GM12864 (cell line): ENCODE results near the gene TAGLN2.

Experiments
- DNase-seq: peaks from one replicate; pipeline ENCODE4 v3.0.0-alpha.2; 2011; ENCODE audit warnings: low read depth
- H3K4me3 ChIP-seq: 2 replicates; pipeline ENCODE4 v1.5.1; 2011; ENCODE audit warnings: mild to moderate bottlenecking, low read depth, low read length, control low read depth
- CTCF ChIP-seq: IDR thresholded peaks from 2 replicates; pipeline ENCODE4 v1.5.1; 2011; ENCODE audit warnings: low read depth, mild to moderate bottlenecking, moderate library complexity, low read length, control low read depth, inconsistent platforms; ENCODE audit errors: missing control alignments

The TAGLN2 gene

DNA sequence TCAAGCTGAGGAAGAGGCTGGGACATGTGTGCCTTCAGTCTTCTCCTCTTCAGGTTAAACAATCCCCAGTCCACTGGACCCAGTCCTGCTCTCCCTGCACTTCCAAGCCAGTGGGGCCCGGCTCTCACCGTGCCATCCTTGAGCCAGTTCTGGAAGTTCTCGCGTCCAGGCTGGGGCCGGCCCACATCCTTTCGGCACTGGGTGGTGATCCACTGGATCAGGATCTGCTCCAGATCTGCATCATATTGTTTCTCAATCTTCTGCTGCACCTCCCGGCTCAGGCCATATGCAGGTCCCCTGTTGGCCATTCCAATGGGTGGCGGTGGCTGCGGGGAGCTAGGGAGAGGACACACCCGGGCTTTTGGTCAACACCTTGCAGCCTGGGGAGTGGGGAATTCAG is 5.1 kb downstream of the TAGLN2 start:
- DNase-seq: no peak
- no peak overlapping the region for H3K4me3 ChIP-seq
- no peak for TF ChIP-seq CTCF

GRCh38 chr1:159919236-159919865 is 6.0 kb downstream of the TAGLN2 start:
- no peak for TF ChIP-seq CTCF
- DNase-seq: no peak
- H3K4me3 ChIP-seq: no peak overlapping the region

GRCh38 chr1:159918352-159919200 is 6.7 kb downstream of the TAGLN2 start:
- DNase-seq: no peak
- no peak overlapping the region for H3K4me3 ChIP-seq
- TF ChIP-seq CTCF: no peak

DNA sequence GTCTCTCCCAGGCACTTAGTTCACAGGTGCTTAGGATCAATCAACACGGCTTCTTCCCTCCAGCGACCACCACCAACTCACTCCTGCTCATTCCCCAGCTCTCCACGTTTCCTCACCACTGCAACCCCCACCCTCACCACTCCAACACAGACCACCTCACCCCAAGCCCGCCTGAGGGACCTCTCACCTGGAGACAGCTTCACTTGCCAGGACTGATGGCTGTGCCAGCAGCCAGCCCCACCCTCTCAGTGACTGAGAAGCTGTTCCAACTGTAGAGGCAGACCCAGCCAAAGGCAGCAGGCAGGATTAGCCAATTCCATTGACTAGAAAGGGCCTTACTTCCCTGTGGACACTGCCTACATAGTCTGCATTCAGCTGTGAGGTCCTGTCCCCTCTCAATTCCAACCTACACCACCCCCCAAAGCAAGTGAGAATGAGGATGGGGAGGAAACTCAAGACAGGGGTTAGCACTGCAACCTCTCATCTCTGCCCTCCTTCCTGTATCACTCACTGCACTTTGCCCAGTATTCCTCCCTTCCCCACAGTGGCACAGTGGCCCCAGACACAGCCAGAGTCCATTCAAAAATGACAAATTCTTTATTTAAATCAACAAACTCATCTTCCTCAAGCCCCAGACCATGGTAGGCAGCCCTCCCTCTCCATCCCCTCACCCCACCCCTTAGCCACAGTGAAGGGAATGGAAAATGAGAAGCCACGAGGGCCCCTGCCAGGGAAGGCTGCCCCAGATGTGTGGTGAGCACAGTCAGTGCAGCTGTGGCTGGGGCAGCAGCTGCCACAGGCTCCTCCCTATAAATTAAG is 7.6 kb downstream of the TAGLN2 start:
- no peak overlapping the region for H3K4me3 ChIP-seq
- no peak for TF ChIP-seq CTCF
- DNase-seq: no peak

DNA sequence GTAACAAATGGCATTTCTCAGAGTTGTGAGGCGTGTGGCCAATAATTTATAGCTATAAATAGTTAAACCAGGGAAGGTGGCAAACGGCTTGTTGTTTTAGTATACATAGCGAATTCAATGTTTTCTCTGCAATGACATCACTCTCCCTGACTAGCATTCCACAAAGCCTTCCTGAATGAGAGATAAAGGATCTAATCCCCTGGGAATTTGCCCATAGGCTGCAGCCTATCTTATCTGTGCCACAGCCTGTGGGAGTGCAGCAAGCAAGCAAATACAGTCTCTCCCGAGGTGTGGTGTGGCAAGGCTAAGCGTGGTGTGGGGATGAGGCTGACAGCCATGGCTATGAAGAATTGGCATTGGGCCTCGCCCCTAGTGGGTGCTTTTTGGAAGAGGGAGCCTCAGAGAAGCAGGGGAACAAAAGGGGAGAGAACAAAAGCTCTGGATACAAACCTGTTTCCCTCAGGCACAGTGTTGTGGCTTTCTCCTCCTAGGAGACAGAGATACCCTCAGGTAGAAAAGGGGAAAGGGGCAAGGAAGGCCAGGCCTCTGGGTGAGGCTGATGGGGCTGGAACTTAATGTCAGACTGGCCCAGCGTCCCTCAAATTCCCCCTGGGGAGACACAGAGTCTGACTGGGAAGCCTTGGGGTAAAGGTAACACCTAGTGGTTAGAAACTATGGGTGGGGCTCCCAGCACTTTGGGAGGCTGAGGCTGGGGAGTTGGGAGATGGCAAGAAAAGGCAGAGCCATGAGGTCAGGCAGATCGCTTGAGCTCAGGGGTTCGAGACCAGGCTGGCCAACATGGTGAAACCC is 8.9 kb downstream of the TAGLN2 start:
- H3K4me3 ChIP-seq: no peak overlapping the region
- DNase-seq: no peak
- TF ChIP-seq CTCF: no peak

DNA sequence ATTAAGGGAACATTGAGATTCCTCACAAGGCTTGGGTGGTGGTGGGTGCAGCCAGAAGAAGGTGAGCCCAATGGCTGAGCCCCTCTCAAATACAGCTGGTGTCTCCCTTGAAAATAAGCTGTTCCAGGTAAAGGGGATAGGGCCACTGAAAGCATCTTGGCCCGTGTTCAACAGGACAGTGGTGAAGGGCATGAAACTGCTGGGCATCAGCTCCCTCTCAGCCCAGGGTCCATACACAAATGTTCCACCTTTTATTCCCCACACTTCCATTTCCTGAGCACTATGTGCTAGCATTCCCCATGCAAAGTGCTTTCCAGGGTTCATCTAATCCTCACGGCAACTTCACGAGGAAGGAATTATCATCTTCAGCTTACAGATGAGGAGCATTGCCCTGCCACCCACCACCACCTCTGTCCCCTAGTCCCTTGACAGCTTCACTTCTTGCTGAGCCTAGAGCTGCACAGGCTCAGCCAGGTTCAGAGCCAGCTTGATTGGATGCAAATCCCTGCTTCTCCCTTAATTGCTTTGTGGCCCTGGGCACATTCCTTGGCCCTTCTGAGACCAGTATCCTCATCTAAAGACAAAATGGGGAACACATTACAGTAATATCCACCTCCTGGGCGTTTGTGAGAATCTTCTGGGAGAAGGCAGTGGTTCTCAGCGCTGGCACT is 9.6 kb downstream of the TAGLN2 start:
- no peak overlapping the region for H3K4me3 ChIP-seq
- DNase-seq: no peak
- TF ChIP-seq CTCF: no peak
